Dermis blood vessel endothelial cell (primary cell): Measurements from ENCODE around the gene CIC. TPM values are rescaled to one million over a fixed set of nuclear protein-coding genes. Genes with fewer than 3 reads are reported as not detected.
"Not testable (repeated sequence)": the region's sequence is repeated elsewhere in the genome, so short reads cannot be mapped to it uniquely, and the experiment has no call there.

Source experiments
- DNase-seq: peaks from one replicate; pipeline ENCODE4 v3.0.0; 2010
- total RNA-seq: library from RNA; depleted of rRNA; stranded (reverse); fragments of >200 nt; gene quantifications from 2 replicates; pipeline ENCODE4 v1.2.3, GENCODE V29; 2014

The CIC gene
- total RNA-seq, 1 donor from 2014 or later, result 20.6 TPM

GRCh38 chr19:42315024-42315423, 46.0 kb downstream of the CIC start:
- no peak for DNase-seq

DNA sequence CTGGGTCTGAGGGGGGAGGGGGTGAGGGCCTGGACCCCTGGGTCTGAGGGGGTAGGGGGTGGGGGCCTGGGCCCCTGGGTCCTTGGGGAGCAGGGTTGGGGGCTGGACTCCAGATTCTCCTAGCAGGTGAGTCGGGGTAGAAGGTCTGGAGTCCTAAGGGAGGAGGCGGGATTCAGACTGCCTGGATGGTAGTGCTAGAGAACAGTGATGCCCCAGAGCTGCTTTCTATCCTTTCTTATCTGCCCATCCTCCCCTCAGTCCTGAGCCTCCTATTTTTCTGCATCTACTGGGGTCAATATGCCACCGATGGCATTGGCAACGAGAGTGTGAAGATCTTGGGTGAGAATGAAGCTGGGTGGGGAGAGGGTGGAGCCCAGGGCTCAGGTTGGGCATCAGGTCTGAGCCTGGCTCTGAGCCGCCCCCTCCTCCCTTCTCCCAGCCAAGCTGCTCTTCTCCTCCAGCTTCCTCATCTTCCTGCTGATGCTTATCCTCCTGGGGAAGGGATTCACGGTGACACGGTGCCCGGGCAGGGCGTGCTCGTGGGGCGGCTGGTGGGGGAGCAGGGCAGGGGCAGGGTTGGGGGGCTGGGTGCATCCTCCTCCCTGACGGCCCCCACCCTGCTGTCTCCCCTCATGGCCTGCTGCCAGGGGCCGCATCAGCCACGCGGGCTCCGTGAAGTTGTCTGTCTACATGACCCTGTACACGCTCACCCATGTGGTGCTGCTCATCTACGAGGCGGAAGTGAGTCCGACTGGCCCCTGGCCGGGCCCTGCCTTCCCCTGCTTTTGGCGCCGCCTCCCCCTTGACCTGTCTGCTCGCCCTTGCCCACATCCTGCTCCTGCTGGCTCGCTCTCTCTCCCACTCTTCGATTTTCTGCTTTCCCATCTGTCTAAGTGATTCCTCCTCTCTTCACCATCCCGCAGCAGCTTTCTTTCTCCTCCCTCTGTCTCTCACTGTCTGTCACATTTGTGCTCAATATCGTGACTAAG, 47.5 kb downstream of the CIC start:
- DNase-seq, result no peak

- no peak for DNase-seq
These were observed 48.5 kb downstream of the CIC start for GRCh38 chr19:42317535-42317934.

GRCh38 chr19:42322305-42322704, 53.3 kb downstream of the CIC start:
- DNase-seq, result no peak

DNA sequence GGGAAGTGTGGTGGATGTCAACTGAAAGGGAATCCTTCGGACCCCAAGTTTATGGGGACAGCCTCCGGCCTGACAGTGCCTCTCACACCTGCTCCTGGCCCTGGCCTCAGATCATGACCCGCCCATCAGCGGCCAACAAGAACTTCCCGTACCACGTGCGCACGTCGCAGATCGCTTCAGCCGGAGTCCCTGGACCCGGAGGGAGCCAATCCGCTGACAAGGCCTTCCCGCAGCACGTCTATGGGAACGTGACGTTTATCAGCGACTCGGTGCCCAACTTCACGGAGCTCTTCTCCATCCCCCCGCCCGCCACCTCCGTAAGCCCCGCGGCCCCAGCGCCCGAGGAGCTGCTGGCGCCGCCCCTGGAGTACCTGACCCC, 54.4 kb downstream of the CIC start:
- no peak for DNase-seq

GRCh38 chr19:42323852-42324654, 55.0 kb downstream of the CIC start:
- DNase-seq, result peak; percentile 26

- no peak for DNase-seq
These were observed 55.7 kb downstream of the CIC start for GRCh38 chr19:42324655-42325307.

DNA sequence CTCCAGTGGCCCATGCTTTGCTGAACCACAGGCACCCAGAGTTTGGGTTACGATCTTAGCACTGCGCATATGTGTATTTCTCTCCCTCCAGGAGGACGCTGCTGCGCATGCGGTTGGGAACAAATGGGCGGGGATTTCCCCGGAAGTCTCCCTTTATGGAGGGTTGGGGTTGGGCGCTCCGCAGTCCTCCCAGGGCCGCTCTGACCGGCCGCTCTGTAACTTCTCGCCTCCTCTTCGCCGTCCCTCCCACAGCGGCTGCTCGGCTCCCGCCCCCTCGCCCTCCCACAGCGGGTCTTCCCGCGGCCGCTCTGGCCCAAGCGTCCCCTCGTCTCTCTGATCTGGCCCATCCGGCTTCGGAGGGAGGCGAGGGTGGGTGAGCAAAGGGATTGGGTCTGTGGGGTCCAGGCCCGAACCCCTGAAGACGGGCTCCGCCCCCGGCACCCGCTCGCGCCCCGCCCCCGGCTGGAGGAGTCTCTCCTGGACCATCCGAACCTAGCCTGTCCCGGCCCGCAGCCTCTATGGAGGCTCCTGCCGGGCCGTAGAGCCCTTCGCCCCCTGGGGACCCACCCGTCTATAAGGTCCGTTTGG, 56.4 kb downstream of the CIC start, which contains the start of gene MEGF8:
TSS of gene MEGF8 (plus strand) at position 328 of the 588 bp plus-strand sequence. CDS start 609 bp downstream, outside the sequence.
- peak; percentile 99 for DNase-seq

DNA sequence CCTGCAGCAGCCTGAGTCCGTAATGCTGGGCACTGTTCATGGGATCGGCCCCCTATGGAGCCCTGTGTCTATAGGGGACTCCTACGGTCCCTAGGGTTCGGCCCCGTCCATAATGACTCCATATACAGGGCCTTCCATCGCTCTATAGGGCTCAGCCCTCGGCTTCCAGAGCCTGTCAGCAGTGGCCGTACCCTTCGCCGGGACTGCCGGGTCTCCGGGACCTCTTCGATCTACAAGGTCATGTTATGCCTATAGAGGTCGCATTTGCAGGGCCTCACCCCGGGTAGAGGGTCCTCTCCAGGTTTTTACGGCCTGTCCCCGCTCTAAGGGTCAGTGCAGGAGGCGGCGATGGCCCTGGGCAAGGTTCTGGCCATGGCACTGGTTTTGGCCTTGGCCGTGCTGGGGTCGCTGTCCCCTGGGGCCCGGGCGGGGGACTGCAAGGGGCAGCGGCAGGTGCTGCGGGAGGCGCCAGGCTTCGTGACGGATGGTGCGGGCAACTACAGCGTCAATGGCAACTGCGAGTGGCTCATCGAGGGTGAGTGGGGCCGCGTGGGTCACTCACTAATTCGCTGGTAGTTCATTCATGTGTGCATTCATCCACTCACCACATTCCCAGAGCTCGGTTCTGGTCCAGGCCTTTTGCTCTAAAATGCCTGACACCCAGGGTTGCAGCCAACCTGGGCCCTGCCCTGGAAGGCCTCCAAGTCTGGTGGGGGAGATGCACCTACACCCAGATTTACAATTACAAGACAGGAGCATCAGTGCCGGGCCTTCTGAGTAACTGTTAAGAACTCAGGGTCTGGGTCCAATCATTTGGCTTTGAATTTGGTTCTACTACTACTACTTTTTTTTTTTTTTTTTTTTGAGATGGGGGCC, 57.1 kb downstream of the CIC start:
- DNase-seq, result peak; percentile 27

DNA sequence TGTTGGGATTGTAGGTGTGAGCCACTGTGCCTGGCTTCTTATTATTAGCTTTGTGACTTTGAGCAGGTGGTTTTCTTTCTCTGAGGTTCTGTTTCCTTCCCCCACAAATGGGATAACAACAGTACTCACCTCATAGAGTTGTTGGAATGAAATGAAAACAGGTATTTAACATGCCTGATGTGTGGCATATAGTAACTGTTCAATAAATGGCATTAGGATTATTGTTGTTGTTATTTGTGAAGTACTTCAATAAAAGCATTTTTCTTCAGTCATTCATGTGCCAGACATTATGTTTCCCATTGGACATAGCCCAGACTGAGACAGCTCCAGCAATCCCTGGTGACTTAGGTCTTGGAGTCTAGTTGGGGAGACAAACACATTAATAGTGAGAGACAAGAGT, 57.9 kb downstream of the CIC start:
- DNase-seq, result no peak

GRCh38 chr19:42327381-42327780, 58.3 kb downstream of the CIC start:
- DNase-seq, result no peak

DNA sequence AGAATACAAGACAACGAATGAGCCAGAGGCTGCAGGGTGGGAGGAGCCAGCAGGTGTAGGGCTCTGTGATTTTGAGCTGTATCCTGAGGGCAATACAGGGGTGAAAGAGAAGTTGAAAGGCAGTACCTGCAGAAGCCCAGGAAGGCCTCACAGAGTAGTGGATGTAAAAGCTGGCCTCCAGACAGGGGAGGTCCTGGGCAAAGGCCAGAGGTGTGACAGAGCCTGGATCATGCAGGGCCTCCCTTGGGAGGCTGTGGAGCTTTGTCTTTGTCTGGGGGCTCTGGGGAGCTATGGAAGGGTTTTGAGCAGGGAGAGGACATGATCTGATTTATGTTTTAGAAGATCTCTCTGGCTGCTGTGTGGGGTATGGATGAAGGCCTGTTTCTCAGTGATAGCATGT, 59.1 kb downstream of the CIC start:
- no peak for DNase-seq

GRCh38 chr19:42328854-42329253, 59.8 kb downstream of the CIC start:
- no peak for DNase-seq

GRCh38 chr19:42330241-42330711, 61.2 kb downstream of the CIC start:
- no peak for DNase-seq

DNA sequence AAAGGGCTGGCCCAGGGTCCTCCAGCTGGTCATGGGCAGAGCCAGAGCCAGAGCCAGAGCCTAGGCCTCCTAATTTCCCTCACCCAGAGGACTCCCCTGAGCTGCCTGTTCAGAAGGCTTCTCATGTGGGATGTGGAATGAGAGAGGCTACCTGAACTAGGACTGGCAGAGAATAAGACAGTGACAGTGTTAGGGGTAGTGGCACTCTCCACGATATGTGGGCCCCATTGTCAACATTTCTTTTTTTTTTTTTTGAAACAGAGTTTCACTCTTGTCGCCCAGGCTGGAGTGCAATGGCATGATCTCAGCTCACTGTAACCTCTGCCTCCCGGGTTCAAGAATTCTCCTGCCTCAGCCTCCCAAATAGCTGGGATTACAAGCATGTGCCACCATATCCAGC, 62.3 kb downstream of the CIC start:
- DNase-seq, result not testable (repeated sequence)

DNA sequence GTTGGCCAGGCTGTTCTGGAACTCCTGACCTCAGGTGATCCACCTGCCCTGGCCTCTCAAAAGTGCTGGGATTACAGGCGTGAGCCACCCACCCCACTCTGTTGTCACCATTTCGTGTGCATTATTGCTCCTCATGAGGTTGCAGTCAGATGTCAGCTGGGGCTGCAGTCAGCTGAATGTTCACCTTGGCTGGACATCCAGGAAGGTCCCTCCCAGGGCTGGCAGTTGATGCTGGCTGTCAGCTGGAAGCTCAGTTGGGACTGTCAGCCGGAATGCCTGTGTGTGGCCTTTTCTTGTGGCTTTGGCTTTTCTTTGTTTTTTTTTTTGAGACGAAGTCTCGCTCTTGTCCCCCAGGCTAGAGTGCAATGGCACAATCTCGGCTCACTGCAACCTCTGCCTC, 63.0 kb downstream of the CIC start:
- no peak for DNase-seq

DNA sequence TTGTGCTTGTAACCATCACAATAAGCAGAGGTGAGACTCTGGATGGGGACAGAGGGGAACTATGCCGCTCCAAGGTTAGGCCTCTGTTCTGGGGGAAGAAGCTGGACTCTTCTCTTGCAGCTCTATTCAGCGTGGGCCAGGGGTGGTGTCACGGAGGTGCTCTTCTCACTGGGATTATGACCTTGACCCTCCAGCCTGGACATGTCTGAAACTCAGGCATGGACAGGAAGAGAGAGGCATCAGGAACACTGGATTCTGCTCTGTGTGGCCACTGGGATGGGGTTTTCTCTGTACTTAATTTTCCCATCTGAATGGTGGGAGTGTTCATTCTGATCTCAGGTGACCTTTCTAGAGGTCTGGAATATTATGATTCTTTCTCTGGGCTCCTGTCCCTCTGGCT, 64.0 kb downstream of the CIC start:
- no peak for DNase-seq

- DNase-seq, result no peak
These were observed 65.1 kb downstream of the CIC start for GRCh38 chr19:42333975-42334696.

GRCh38 chr19:42334697-42335373, 65.8 kb downstream of the CIC start:
- DNase-seq, result no peak

- DNase-seq, result no peak
These were observed 66.4 kb downstream of the CIC start for GRCh38 chr19:42335374-42335936.
